ENCODE measurements around the gene RASGEF1B.
"Not testable (repeated sequence)": the region's sequence is repeated elsewhere in the genome, so short reads cannot be mapped to it uniquely, and the experiment has no call there.

Gene RASGEF1B

DNA sequence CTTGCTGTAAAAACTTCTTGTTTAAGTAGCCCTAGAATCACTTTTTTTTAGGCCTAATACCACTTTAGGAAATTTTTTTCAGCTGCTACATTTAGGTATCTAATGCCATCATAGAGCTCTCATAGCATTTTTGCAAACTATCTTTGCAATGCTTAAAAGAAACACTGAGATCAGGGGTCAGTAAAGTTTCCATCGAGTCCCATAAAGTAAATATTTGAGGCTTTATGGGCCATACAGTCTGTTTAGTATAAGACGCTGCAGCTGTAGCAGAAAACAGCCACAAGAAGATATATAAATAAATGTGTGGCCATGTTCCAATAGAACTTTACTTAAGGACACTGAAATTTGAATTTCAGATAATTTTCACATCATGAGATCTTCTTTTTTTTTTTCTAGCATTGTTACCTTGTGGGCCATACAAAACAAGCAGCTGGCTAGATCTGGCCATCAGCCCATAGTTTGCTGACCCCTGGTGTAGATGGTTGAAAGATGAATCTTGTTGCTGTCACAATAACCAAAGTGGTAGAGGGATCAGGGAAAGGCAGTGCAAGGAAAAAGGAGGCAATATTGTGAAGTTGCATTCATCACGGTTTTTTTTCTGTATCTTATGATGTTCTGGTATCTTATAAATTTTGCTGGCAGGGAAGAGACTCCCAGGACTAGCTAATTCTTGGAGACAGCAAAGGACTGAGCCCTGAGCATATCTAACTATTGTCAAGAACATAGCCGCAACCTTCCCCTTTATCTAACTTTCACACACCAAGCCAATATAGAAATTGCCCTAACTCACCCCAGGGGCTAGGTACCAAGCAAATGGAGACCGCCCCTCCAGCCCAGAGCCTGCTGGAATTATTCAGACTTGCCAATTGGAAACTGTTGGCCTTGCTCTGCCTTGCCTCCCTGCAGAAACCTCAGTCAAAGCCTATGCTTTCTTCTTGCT, 46.6 kb downstream of the RASGEF1B start:
- Histone ChIP-seq H3K4me1 (ENCODE audit: control insufficient read depth, insufficient read depth, low read length) (no peaks in the 10 kb centered on the region), H3K9ac (ENCODE audit: low read depth, low read length) (no peak overlapping the region), H3K4me3 (ENCODE audit: low read length) (no peak overlapping the region), H3K27me3 (ENCODE audit: control insufficient read depth, insufficient read depth, low read length) (no peaks in the 10 kb centered on the region), H3K36me3 (ENCODE audit: insufficient read depth, low read length) (no peaks in the 10 kb centered on the region), H3K9me3 (replicated peaks; ENCODE audit: low read length) (no peaks in the 10 kb centered on the region), H3K4me2 (ENCODE audit: low read length) (no peak overlapping the region)

DNA sequence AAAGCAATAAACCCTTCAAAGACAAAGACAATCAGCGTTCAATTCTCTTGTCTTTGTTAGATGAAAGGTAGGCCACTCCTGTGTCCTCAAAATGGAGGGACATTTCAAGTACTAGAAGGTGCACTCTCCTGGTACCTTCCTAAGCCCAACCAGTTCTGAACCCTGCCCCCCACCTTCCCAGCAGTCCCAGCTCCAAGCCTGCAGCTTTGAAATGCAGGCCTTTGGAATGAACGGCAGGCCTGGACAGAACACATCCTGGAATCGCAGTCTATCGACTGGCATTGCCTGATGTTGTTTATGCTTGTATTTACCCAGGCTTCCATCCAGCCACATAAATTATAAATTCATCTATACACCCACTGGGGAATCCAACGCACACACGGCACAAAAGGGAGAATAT, 47.4 kb downstream of the RASGEF1B start:
- Histone ChIP-seq H3K9ac (ENCODE audit: low read depth, low read length) (no peak overlapping the region), H3K4me1 (ENCODE audit: control insufficient read depth, insufficient read depth, low read length) (no peaks in the 10 kb centered on the region), H3K27me3 (ENCODE audit: control insufficient read depth, insufficient read depth, low read length) (no peaks in the 10 kb centered on the region), H3K4me2 (ENCODE audit: low read length) (no peak overlapping the region), H3K9me3 (replicated peaks; ENCODE audit: low read length) (no peaks in the 10 kb centered on the region), H3K4me3 (ENCODE audit: low read length) (no peak overlapping the region), H3K36me3 (ENCODE audit: insufficient read depth, low read length) (no peaks in the 10 kb centered on the region)

DNA sequence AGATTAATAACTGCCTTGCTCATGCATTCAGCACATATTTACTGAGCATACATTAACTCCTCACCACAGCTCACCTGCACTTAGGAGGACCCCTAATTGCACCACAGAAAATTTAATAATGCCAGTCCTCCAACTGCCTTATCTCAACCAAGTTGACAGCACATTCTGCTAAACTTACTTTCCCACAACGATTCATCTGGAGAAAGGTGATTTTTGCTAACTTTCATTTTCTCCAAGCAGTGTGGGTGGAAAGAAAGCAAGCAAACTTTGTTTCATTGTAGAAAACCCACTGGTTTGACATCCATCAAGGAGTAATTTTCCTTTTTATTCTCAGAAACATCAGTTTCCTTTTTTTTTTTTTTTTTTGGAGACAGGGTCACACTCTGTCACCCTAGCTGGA, 49.1 kb downstream of the RASGEF1B start:
- no peaks in the 10 kb centered on the region for H3K36me3 ChIP-seq (ENCODE audit: insufficient read depth, low read length)
- H3K9me3 ChIP-seq (replicated peaks; ENCODE audit: low read length) = no peaks in the 10 kb centered on the region
- H3K4me3 ChIP-seq (ENCODE audit: low read length) = no peak overlapping the region
- H3K9ac ChIP-seq (ENCODE audit: low read depth, low read length) = no peak overlapping the region
- no peaks in the 10 kb centered on the region for H3K27me3 ChIP-seq (ENCODE audit: control insufficient read depth, insufficient read depth, low read length)
- H3K4me2 ChIP-seq (ENCODE audit: low read length) = no peak overlapping the region
- H3K4me1 ChIP-seq (ENCODE audit: control insufficient read depth, insufficient read depth, low read length) = no peaks in the 10 kb centered on the region

DNA sequence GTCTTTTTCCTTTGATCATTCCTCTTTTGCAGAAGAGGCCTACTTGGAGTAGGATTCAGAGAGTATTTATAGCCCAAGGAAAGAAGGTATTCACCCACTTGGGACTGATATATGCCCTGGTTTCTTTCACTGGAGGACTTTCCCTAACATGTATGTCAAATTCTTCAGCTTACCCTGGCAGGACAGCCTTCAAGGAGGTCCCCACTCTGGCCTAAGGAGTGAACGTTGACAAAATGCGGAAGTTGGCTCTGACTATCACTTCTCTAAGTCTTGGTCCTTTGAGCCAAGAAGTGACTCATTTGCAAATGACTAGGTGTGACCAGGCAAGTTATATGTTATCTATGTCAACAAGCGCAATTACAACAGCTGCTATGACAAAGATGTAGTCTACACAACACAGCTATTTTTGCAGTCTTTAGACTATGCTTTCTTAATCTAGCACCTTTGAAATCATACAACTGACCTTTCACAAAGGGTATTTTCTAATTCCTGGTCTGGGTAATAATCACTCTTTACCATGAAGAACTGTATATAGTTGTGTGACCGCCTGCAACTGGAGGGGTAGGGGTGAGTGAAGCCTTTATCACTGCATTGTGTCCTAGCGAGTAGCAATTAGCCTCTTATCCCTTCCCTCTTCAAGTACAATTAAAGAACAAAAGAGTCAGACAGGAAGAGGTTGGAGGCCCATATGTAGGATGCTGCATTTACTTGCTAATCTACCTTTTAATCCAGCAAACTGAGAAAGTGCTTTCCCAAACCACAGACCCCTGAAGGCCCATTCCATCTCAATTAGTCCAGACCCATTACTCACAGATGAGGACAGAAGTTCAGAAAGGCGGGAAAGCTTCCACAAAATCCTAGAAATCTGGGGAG, 50.1 kb downstream of the RASGEF1B start:
- no peak overlapping the region for H3K4me3 ChIP-seq (ENCODE audit: low read length)
- no peaks in the 10 kb centered on the region for H3K36me3 ChIP-seq (ENCODE audit: insufficient read depth, low read length)
- no peak overlapping the region for H3K9ac ChIP-seq (ENCODE audit: low read depth, low read length)
- H3K9me3 ChIP-seq (replicated peaks; ENCODE audit: low read length) = no peaks in the 10 kb centered on the region
- H3K4me1 ChIP-seq (ENCODE audit: control insufficient read depth, insufficient read depth, low read length) = no peaks in the 10 kb centered on the region
- H3K27me3 ChIP-seq (ENCODE audit: control insufficient read depth, insufficient read depth, low read length) = no peaks in the 10 kb centered on the region
- H3K4me2 ChIP-seq (ENCODE audit: low read length) = no peak overlapping the region

DNA sequence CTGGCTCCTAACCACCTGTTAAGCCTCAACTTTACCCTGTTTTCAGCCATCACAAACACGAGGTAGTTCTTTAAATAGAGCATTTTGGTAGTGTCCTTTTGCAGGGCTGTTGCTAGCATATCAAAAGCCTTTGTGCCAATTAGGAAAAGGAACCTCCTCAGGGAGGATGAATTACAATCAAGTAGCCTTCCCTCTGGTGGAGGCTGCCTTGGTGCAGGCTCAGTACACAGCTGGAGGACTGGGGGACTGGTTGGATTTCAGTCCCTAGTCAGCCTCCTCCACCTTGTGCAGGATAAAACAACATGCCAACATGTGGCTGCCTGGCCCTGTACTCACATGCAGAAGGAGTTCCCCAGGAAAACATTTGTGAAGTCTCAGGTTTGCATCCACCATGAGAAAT, 53.1 kb downstream of the RASGEF1B start:
- Histone ChIP-seq H3K36me3 (ENCODE audit: insufficient read depth, low read length) (no peaks in the 10 kb centered on the region), H3K9me3 (replicated peaks; ENCODE audit: low read length) (no peaks in the 10 kb centered on the region), H3K4me2 (ENCODE audit: low read length) (no peak overlapping the region), H3K27me3 (ENCODE audit: control insufficient read depth, insufficient read depth, low read length) (no peaks in the 10 kb centered on the region), H3K4me1 (ENCODE audit: control insufficient read depth, insufficient read depth, low read length) (no peaks in the 10 kb centered on the region), H3K9ac (ENCODE audit: low read depth, low read length) (no peak overlapping the region), H3K4me3 (ENCODE audit: low read length) (no peak overlapping the region)

DNA sequence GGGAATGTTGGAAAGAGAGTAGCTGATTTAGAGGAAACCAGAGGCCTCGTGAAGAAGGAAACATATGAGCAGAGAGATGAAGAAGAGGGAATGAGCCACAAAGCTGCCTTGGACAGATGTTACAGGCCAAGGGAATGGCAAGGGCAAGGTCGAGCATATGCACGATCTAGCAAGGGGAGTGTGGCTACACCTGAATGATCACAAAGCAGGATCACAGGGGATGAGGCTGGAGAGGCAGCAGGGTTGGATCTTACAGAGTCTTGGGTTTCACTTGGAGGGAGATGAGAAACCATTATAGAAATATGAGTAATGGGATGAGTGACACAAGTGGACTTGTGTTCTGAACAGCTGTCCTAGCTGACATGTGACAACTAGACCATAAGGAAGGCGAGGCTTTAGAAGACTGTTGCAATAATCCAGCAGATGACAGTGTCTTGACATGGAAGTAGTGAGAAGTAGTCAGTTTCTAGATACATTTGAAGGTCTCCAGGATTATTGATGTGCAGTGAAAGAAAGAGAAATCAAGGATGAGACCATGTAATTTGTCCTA, 58.7 kb downstream of the RASGEF1B start:
- Histone ChIP-seq H3K36me3 (ENCODE audit: insufficient read depth, low read length) (no peaks in the 10 kb centered on the region), H3K27me3 (ENCODE audit: control insufficient read depth, insufficient read depth, low read length) (no peaks in the 10 kb centered on the region), H3K4me1 (ENCODE audit: control insufficient read depth, insufficient read depth, low read length) (no peaks in the 10 kb centered on the region), H3K9ac (ENCODE audit: low read depth, low read length) (no peak overlapping the region), H3K9me3 (replicated peaks; ENCODE audit: low read length) (no peaks in the 10 kb centered on the region), H3K4me3 (ENCODE audit: low read length) (no peak overlapping the region), H3K4me2 (ENCODE audit: low read length) (no peak overlapping the region)

DNA sequence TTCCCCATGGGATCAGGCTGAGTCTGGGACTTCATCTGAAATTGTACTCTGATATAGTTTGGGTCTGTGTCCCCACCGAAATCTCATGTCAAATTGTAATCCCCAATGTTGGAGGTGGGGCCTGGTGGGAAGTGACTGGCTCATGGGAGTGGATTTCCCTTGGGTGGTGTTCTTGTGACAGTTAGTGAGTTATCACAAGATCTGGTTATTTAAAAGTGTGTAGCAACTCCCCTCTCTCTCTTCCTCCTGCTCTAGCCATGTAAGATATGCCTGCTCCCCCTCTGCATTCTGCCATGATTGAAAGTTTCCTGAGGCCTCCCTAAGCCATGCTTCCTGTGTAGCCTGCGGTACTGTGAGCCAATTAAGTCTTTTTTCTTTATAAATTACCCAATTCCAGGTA, 61.0 kb downstream of the RASGEF1B start:
- Histone ChIP-seq H3K4me2 (ENCODE audit: low read length) (no peak overlapping the region), H3K4me3 (ENCODE audit: low read length) (no peak overlapping the region), H3K36me3 (ENCODE audit: insufficient read depth, low read length) (no peaks in the 10 kb centered on the region), H3K4me1 (ENCODE audit: control insufficient read depth, insufficient read depth, low read length) (no peaks in the 10 kb centered on the region), H3K9me3 (replicated peaks; ENCODE audit: low read length) (no peaks in the 10 kb centered on the region), H3K9ac (ENCODE audit: low read depth, low read length) (no peak overlapping the region), H3K27me3 (ENCODE audit: control insufficient read depth, insufficient read depth, low read length) (peaks cover 3% of the 10 kb centered on the region)

DNA sequence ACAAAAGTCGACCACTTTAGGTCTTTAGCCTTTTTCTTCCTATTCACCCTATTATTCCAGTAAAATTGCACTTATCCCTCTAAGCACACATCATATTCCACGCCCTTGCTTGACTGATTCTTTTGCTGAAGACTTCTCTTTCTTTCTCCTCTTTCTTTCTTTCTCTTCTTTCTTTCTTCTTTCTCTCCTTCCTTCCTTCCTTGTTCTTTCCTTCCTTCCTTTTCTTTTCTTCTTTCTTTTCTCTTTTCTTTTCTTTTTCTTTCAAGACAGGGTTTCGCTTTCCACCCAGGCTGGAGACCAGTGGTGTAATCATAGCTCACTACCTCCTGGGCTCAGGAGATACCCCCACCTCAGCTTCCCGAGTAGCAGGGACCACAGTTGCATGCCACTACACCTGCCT, 61.9 kb downstream of the RASGEF1B start:
- H3K27me3 ChIP-seq (ENCODE audit: control insufficient read depth, insufficient read depth, low read length) = peaks cover 3% of the 10 kb centered on the region
- no peak overlapping the region for H3K9ac ChIP-seq (ENCODE audit: low read depth, low read length)
- no peak overlapping the region for H3K4me2 ChIP-seq (ENCODE audit: low read length)
- H3K4me3 ChIP-seq (ENCODE audit: low read length) = no peak overlapping the region
- no peaks in the 10 kb centered on the region for H3K9me3 ChIP-seq (replicated peaks; ENCODE audit: low read length)
- no peaks in the 10 kb centered on the region for H3K36me3 ChIP-seq (ENCODE audit: insufficient read depth, low read length)
- H3K4me1 ChIP-seq (ENCODE audit: control insufficient read depth, insufficient read depth, low read length) = no peaks in the 10 kb centered on the region

DNA sequence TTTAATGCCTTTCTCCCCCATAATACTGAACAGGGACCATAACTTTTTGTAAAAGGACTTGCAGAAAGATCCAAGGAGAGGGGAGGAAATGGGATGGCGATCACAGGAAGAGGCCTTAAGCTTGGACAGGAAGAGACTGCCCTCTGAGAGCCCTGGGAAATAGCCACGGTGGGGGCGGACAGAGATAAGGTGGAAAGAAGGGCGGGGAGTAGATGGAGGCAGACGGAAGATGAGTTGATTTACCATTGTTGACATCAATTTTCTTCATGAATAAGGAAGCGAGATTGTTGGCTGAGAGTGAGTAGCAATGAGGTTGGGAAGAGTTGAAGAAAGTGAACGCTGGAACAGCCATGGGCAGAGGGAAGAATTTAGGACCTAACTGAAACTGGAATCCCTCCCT, 63.4 kb downstream of the RASGEF1B start:
- no peak overlapping the region for H3K9ac ChIP-seq (ENCODE audit: low read depth, low read length)
- H3K4me1 ChIP-seq (ENCODE audit: control insufficient read depth, insufficient read depth, low read length) = no peaks in the 10 kb centered on the region
- H3K27me3 ChIP-seq (ENCODE audit: control insufficient read depth, insufficient read depth, low read length) = peaks cover 12% of the 10 kb centered on the region
- H3K36me3 ChIP-seq (ENCODE audit: insufficient read depth, low read length) = no peaks in the 10 kb centered on the region
- H3K4me3 ChIP-seq (ENCODE audit: low read length) = no peak overlapping the region
- no peaks in the 10 kb centered on the region for H3K9me3 ChIP-seq (replicated peaks; ENCODE audit: low read length)
- H3K4me2 ChIP-seq (ENCODE audit: low read length) = no peak overlapping the region

DNA sequence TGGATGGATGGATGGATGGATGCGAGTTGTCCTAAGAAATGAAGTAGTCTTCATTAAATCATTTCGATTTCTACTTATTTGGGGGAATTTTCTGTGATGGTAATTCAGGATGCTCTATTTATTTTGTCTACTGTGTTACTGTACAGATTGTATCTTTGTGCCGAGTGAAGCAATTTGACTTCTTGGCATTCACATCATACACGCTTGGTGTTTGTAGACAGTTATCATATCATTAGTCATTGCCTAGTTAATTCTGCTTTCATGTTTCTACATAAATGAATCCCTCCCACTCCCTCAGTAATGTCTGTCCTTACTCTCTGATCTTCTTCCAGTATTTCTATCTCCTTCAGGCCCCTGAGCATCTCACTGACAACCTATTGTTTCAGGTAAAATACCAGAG, 64.0 kb downstream of the RASGEF1B start:
- no peaks in the 10 kb centered on the region for H3K4me1 ChIP-seq (ENCODE audit: control insufficient read depth, insufficient read depth, low read length)
- no peaks in the 10 kb centered on the region for H3K36me3 ChIP-seq (ENCODE audit: insufficient read depth, low read length)
- no peak overlapping the region for H3K9ac ChIP-seq (ENCODE audit: low read depth, low read length)
- H3K4me3 ChIP-seq (ENCODE audit: low read length) = no peak overlapping the region
- no peak overlapping the region for H3K4me2 ChIP-seq (ENCODE audit: low read length)
- H3K9me3 ChIP-seq (replicated peaks; ENCODE audit: low read length) = no peaks in the 10 kb centered on the region
- peaks cover 16% of the 10 kb centered on the region for H3K27me3 ChIP-seq (ENCODE audit: control insufficient read depth, insufficient read depth, low read length)

DNA sequence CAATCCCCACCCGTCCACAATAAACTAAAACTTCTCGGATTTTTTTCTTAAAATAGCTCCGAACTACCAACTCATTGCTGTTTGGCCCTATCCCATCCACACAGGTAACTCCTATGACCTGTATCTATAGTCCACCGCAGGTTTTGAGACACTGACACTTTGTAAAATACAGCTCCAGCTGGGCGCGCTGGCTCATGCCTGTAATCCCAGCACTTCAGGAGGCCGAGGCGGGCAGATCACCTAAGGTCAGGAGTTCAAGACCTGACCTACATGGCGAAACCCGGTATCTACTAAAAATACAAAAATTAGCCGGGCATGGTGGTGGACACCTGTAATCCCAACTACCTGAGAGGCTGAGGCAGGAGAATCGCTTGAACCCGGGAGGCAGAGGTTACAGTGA, 65.2 kb downstream of the RASGEF1B start:
- H3K27me3 ChIP-seq (ENCODE audit: control insufficient read depth, insufficient read depth, low read length) = peaks cover 22% of the 10 kb centered on the region
- H3K9ac ChIP-seq (ENCODE audit: low read depth, low read length); H3K4me2 ChIP-seq (ENCODE audit: low read length); H3K4me3 ChIP-seq (ENCODE audit: low read length); H3K9me3 ChIP-seq (replicated peaks; ENCODE audit: low read length); H3K4me1 ChIP-seq (ENCODE audit: control insufficient read depth, insufficient read depth, low read length); H3K36me3 ChIP-seq (ENCODE audit: insufficient read depth, low read length): not testable (repeated sequence)

Measured in skeletal muscle satellite cell (primary cell).